GM20431 (cell line): ENCODE data around the gene KIF4A.
"Not testable (repeated sequence)": the region's sequence is repeated elsewhere in the genome, so short reads cannot be mapped to it uniquely, and the experiment has no call there.

ENCODE experiments used
- in situ Hi-C: fragments of 300-500 bp; cut with MseI, MboI; formaldehyde crosslinking; loops from one replicate; pipeline ENCODE4 v1.15.0; 2020; ENCODE audit warnings: low sequenced_read_pairs; ENCODE audit not compliant: unreplicated experiment

Gene KIF4A

DNA sequence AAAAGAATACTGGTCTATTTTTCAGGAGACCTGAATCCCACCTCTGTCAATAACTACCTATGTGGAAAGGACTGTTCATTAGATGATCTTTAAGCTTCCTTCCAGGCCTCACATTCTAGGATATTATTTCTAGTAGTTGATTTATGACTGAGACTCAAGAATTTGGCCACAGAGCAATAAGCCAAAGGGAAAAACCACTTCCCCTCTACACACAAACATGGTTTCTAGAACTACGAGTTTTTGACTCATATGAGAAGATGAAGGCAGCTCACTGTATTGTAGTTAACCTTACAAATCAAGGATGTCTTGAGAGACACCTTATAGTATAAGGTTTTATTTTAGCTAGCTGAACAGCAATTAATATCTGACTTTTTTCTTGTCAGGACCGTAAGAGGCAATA is 96.3 kb downstream of the KIF4A start:
- in situ Hi-C loops, result no loop called here

DNA sequence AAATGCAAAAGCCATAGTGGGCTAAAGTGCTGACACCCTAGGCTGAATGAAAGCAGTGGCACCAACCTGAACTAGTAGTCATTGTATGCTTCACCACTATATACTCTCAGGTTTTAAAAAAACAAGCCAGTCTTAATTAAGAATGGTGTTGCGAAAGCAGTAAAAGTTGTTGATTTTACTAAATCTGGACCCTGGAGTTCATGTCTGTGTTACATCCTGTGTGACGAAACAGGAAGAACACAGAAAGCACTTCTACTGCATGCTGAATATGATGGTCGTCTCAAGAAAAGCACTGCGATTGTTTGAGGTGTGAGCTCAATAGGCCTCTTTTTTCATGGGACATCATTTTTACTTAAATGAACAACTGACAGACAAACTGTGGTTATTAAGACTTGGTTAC is 109.0 kb downstream of the KIF4A start:
- in situ Hi-C loops, result no loop called here

DNA sequence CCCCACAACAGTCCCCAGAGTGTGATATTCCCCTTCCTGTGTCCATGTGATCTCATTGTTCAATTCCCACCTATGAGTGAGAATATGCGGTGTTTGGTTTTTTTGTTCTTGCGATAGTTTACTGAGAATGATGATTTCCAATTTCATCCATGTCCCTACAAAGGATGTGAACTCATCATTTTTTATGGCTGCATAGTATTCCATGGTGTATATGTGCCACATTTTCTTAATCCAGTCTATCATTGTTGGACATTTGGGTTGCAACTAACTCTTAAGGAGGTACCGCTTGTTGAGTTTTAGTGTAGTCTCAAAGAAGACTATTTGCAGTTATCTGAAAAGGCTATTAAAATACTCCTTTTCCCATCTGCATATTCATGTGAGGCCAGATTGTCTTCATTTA is 110.3 kb downstream of the KIF4A start:
- in situ Hi-C loops, result not testable (repeated sequence)

DNA sequence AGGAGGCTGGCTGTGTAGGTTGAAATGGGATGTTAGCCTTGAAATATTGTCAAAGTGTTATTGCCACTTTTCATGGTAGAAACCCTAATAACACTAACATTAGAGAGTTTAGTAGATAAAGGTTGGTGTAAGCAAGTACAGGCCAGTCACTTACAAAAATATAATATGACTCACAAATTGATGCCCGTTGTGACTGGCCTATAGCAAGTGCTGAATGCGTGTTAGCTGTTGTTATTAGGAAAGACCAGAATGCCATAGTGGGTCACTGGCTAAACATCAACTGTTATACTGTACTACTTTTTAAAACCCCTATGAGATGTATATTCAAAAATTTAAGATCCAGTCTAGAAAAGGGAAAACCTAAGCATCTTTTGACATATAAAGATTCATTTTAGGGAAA is 112.8 kb downstream of the KIF4A start:
- in situ Hi-C loops, result no loop called here

DNA sequence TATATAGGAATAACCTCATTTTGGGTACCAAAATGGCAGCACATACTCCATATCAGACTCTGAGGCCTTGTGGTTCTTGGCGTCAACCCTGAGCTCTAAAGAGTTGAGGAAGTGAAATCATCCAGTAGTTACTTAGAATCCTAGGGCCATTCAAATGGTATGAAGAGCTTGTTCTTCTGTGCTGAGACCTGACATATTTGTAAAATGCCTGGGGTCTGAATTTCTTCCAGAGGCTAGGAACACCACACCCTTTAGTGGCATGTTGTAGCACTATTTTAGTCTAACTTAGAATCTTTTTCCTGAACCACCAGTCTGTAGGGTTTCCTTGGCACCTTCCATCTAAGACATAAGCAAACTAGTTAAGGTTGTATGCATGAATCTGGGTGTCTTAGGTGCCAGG is 115.1 kb downstream of the KIF4A start:
- in situ Hi-C loops, result no loop called here

DNA sequence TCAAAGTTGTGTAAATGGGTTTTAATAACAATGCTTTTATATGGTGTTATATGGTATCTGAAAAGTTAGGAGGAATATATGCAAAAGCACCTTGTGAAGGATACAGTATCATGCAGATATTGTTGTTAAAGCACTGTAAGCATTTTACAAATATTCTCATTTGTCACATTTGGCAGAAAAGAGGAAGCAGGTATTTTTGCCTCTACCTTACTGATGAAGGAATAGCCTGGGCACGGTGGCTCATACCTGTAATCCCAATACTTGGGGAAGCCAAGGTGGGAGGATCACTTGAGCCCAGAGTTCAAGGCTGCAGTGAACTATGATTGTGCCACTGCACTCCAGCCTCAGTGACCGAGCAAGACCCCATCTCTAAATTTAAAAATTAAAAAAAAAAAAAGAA is 121.0 kb downstream of the KIF4A start:
- in situ Hi-C loops, result no loop called here

DNA sequence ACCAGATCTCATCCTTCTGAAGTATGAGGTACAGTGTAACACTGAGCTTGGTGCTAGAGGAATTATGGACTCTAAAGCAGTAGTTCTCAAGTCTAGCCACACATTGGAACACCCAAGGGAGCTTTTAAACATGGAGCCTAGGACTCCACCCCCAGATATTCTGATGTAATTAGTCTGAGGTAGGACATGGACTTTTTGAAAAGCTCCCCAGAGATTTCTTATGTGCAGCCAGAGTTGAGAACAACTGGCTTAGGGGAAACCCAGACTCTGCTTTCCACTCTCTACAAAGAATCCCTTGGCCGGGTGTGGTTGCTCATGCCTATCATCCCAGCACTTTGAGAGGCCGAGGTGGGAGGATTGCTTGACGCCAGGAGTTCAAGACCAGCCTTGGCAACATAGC is 121.6 kb downstream of the KIF4A start:
- in situ Hi-C loops, result no loop called here

DNA sequence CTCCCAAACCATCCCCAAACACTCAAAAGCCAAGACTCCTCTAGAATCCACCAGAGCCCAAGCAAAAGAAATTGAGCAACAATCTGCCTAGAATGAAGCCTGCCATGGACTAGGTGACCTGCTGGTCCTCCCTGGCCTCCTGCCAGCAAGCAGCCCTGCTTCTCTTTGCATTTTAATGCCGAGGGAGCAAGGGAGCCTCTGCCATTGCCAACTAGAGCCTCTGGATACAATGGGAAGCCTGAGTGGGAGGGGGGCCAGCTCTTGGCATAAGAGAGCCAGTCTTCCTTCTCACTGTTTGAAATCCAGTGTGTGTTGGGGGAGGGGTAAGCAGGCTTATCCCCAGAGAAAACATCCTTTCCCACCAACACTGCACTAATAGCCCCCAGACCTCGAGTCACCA is 131.7 kb downstream of the KIF4A start:
- in situ Hi-C loops, result no loop called here

DNA sequence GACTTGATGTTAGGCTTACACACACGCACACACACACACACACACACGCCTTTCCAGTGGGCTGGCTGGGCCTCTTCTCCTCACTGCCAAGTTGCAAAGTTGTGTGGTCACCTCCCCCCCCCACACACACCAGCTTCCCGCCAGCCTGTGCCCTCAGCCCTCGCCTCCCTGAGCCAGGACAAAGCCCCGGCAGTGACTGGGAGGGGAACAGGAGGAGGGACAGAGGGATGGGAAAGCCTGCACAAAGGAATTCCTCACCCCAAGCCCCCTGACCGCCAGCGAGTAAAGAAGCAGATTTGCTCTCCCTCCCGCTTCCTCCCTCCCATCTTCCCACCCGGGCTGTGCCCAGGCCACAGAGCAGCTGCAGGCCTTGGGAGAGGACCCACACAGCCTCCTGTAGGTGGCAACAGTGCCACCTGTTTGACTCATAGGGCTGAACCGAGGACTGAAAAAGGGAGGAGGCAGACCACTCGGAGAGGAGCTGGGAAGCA is 133.0 kb downstream of the KIF4A start, which contains the start of gene GDPD2:
Gene GDPD2 (plus strand): TSS at position 464 of the 491 bp plus-strand sequence. CDS start 1,671 bp downstream, outside the sequence.
- in situ Hi-C loops, result no loop called here

DNA sequence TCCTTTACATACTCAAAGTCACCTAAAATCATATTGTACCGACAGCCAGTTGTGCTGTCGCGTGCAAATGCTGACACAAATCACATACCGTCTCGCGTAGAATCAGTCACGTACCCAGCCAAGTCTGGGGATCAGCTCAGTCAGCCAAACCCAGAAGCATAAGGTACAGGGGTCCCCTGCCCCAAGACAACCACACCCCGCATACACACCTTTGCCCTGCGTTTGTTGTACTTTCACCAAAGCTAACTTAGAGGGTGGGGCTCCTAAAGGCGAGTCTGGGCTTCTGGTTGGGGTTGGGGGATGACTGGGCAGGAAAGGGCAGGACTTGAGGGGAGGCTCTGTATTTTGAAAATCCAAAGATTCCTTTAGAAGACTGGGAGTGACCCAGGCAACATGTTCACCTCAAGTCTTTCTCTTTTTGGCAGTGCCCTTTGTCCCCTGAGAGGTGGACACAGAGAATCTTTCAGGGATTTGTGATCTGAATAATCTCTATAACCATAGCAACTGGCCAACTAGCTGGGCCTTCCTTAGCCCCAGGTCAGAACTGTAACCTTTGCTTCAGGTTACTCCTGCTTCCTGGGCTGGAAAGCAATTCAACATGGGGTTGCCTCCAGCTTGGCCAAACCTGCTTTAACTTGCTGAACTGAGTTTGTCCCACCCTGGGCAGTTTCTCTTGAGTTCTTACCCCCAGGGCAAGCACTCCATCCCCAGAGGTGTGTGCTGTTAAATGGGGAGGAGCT is 134.2 kb downstream of the KIF4A start:
- in situ Hi-C loops, result no loop called here

DNA sequence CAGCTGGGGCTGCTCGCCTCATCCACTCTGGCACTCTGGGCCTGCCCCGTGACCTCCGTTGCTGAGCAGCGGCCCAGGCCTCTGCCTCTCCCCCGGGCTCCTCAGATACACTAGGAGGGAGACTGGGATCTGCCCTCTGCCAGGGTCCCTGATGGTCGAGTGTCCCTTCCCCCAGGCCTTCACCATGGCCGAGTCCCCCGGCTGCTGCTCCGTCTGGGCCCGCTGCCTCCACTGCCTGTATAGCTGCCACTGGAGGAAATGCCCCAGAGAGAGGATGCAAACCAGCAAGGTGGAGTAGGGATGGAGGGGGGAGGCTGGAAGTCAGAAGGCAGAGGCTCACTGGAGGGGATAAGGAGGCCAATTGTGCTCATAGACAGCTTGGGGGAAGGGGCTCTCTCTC is 134.9 kb downstream of the KIF4A start:
- in situ Hi-C loops, result no loop called here

DNA sequence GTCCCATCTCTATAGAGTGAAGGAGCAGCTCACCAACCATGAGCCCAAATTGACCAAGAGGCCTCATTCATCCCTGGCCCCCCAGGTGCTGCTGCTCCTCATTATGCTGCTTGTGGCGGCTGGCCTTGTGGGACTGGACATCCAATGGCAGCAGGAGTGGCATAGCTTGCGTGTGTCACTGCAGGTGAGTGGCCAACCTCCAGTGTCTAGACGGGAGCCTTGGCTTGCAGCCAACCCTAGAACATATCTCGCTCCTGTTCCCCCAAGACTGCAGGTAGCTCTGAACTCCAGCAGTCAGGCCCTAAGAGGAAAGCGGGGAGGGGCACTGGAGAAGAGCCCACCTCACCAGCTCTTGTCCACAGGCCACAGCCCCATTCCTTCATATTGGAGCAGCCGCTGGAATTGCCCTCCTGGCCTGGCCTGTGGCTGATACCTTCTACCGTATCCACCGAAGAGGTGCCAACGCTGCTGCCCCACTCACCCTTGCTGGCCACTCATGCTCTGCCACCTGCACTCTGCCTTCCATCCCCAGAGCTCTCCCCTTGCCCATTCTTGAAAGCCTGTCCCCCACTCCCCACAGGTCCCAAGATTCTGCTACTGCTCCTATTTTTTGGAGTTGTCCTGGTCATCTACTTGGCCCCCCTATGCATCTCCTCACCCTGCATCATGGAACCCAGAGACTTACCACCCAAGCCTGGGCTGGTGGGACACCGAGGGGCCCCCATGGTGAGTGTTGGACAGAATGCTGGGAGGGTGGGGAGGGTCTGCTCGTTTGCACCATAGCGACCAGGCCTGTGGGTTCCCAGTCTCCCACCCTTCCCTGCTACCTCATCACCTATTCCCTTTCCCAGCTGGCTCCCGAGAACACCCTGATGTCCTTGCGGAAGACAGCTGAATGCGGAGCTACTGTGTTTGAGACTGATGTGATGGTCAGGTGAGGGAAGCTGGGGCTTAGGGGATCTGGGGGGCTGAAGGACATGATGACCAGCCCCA is 136.7 kb downstream of the KIF4A start:
- in situ Hi-C loops, result no loop called here

DNA sequence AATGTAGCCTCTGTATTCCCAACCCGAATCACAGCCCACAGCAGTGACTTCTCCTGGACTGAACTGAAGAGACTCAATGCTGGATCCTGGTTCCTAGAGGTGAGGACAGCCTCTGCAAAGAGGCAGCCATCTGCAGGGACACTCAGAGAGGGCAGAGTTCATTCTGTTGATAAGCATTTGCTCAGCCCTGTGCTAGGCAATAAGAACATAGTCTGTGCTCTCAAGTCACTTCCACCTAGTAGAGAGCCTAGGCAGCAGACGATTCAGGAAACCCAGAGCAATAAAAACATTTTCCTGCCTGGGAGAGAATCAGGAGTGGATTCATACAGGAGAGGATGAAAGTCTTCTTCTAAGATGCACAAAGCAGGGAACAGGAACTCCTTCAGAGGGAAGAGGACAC is 137.5 kb downstream of the KIF4A start:
- in situ Hi-C loops, result no loop called here

DNA sequence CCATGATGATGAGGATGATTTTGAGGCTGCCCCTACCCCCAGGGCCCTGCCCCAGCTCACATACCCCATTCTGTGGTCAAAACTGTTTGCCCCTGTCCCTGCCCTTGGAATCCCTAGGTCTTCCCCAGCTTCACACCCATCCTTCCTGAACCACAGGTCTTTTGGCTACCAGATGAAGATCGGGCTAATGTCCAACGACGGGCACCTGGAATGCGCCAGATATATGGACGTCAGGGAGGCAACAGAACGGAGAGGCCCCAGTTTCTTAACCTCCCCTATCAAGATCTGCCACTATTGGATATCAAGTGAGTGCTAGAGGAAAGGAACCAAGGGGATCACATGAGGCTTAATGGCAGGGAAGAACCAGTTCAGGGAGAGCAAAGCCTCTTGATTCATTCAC is 139.9 kb downstream of the KIF4A start:
- in situ Hi-C loops, result no loop called here

DNA sequence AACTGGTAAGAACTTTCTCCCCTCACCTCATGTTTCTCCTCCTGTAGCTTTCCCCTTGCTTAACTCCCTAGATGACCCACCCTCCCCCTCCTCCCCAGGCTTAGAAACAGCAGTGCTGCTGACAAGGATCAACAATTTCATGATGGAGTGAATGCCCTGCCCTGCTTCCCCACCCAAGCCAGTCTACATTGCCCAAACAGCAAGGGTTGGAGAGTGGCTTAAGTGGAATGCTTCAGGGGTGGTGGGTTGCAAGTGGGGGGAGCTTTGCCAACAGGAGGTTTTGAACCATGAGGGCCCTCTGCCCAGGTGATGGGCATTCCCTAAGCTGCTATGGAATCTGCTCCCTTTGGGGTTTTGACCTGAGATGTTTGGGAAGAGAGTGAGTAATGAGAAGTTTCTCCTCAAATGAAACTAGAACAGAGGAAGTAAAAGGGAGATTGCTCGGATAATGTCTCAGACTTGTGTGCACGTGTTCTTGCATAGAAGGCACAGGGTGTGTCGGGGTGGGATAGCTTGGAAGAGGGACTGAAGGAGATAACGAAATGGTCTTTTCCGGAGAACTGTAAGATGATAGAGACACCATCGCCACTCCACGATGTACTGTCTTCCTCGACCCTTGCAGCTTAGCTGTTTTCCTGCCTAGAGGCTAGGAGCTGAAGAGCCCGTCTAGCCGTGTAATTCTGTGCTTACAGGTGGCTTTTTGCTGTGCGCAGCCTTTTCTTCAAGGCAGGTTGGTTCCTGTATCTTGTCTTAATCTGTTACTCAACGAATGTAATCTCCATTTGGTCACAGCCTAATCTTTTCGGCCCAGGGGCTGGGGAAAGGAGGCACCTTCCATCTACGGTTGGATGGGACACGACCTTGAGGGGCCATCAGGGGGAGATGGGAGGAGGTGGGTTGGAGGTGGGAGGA is 143.3 kb downstream of the KIF4A start:
- in situ Hi-C loops, result no loop called here

DNA sequence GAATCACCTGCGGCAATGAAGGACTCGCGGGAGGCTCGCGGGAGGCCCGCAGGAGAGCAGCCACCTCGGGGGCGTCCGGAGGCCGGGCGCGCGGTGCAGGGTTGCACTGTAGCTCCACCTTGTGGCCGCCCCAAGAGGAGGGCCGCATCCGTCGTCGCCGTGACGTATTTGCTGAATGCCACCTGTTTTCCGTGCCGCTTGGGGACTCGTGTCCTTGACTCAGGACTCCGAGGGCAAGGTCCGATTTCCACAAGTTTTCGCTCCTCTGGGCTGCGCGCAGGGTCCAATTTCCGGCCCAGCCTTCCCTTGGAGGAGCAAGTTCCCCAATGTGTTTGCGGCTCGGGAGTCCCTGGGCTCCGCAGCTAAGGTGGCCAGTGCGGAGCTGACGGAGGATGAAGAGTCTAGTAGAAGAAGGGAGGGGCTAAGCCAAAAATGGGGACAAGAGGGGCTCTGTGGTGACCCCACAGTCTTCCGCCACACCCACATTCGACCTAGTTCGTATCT is 144.0 kb downstream of the KIF4A start:
- in situ Hi-C loops, result no loop called here

DNA sequence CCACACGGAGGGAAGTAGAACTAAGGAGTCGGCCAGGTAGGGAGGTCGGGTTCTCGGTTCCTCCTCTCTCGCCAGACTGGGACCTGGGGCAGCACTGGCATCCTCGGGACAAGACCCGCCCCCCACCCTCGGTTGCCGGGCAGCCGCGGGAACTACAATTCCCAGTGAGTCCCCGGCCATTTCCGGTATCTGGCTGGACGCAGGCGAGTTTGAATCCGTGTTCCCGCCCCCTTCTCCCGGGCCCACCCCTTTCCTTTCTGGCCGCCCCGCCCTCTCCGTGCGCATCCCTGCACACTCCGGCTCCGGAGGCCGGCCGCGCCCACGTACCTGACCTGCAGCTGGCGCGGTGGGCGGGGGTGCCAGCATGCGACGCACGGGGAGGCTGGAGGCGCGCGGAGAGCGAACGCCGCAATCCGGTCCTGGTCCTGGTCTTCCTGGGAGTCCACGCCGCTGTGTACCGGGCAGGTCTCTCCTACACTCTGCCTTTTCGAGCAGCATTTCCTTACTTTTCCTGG is 144.5 kb downstream of the KIF4A start:
- in situ Hi-C loops, result no loop called here

DNA sequence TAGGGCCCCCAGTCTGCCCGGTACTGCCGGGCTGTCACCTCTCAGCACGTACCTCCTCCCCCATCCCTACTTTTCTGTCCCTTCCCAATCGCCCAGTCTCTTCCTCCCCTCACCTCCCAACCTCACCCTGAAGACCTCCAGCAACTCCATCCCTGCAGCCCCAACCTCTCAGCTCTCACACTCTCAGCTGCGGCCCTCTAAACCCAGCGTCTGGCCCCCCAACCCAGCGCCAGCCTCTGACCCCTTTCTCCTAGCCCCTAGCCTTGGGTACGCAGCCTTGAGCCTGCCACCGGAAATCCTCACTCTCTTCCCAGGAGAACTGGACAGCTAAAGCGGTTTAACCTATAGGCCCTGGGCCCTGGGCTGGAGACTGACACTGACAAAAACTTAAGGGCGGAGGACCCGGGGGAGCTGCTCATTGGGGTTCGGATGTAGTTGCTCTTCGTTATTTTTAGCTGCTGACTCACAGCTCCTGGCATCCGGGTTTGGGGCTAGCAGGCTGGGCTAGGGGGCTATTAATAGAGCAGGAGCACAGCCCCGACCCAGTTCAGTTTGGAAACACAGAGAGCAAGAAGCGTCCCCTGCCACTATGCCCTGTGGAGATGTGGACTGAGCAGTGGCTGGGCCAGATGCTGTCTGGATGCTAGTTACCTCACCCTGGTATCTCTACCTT is 145.1 kb downstream of the KIF4A start:
- in situ Hi-C loops, result no loop called here

DNA sequence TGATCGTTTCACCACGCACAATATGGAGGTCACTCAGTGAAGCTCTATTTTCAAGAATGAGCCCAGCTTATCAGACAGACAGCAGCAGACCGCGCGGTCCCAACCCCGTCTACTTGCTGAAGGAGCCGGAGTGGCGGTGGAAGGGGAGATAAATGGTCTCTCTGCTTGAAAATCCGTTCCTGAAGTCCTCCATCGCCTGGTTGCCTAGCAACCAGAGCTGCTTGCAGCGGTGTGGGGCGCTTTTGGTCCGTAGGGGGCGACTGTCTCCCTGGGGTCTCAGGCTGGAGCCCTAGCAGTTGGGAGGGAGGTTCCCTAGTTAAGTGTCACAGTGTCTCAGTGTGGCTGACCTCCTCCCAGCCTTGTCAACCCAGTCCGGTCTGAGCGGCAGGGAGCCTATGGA is 146.4 kb downstream of the KIF4A start:
- in situ Hi-C loops, result no loop called here
